ENCODE results near the gene PHOSPHO2. TPM values are rescaled to one million over a fixed set of nuclear protein-coding genes. Genes with fewer than 3 reads are reported as not detected.
A peak's percentile ranks its signal among the peaks of the same experiment; 100 is the strongest.

The PHOSPHO2 gene
- total and polyA plus RNA-seq, 5 donors from 2014 or later: 2.2 to 5.5 (median 4.4) TPM

DNA sequence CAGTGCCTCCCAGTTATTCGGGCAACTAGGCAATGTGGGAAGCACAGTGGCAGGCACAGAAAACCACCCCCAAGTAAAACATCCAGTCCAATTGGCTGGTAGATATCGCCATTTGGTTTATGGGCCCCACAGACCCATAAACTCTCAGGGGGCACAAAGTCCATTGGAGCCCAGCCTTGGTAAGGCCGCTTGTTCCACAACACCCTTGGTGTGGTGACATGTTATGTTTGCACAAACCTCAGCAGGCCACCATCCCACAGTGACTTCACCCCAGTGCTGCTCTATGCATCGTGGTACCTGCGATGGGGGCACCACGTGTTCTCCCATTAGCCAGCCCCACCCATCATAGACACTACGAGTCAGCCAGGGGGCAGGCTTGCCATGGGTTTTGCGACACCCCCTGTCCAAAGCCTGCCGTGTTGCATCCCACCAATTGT is 18.5 kb downstream of the PHOSPHO2 start:
- H3K27ac Mint-ChIP-seq: no peak overlapping the region
- Histone ChIP-seq H3K4me3 (ENCODE audit: low read depth, low read length) (no peak overlapping the region), H3K27me3 (ENCODE audit: control insufficient read depth, insufficient read depth, low read length) (no peaks in the 10 kb centered on the region), H3K4me1 (ENCODE audit: control insufficient read depth, insufficient read depth, low read length, poor library complexity, severe bottlenecking) (no peaks in the 10 kb centered on the region), H3K36me3 (ENCODE audit: control insufficient read depth, insufficient read depth, low read length) (no peaks in the 10 kb centered on the region), H3K27ac (ENCODE audit: insufficient read depth, low read length, poor library complexity, severe bottlenecking) (no peak overlapping the region), H3K9me3 (ENCODE audit: control insufficient read depth in 2 of 2, low read length in 2 of 2) (no peaks in the 10 kb centered on the region)
- H3K27me3 Mint-ChIP-seq: no peaks in the 10 kb centered on the region
- H3K36me3 Mint-ChIP-seq: no peaks in the 10 kb centered on the region
- H3K4me1 Mint-ChIP-seq: no peaks in the 10 kb centered on the region
- DNase-seq (no peak), ATAC-seq (ENCODE audit: low read depth in 2 of 2) (no peak)
- H3K9me3 Mint-ChIP-seq: peaks cover 0 to 8% (median 0%) of the 10 kb centered on the region in 7 donors
- peak overlapping the region in 1 of 4 donors; percentile 10 for H3K4me3 Mint-ChIP-seq

DNA sequence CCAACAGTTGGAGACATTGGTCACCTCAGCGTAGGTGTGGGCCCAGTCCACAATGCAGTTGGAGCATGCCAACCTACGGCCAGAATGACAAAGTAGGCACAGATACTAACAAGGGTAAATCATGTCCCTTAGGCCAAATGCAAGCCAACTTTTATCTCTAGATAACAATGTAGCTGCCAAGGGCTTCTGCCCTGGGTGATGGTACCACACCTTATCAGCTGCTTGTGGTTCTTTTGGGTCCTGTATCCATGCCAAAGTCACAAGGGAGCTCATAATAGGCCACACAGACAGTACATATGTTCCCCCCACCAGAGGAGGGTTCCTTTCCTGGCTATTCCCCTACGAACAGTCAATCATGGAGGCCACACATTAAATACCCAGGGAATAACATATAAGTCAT is 19.1 kb downstream of the PHOSPHO2 start:
- H3K4me1 Mint-ChIP-seq: no peaks in the 10 kb centered on the region
- Histone ChIP-seq H3K4me1 (ENCODE audit: control insufficient read depth, insufficient read depth, low read length, poor library complexity, severe bottlenecking) (no peaks in the 10 kb centered on the region), H3K36me3 (ENCODE audit: control insufficient read depth, insufficient read depth, low read length) (no peaks in the 10 kb centered on the region), H3K4me3 (ENCODE audit: low read depth, low read length) (no peak overlapping the region), H3K9me3 (ENCODE audit: control insufficient read depth in 2 of 2, low read length in 2 of 2) (no peaks in the 10 kb centered on the region), H3K27ac (ENCODE audit: insufficient read depth, low read length, poor library complexity, severe bottlenecking) (no peak overlapping the region), H3K27me3 (ENCODE audit: control insufficient read depth, insufficient read depth, low read length) (no peaks in the 10 kb centered on the region)
- no peak overlapping the region for H3K27ac Mint-ChIP-seq
- no peaks in the 10 kb centered on the region for H3K27me3 Mint-ChIP-seq
- no peak for DNase-seq
- H3K4me3 Mint-ChIP-seq: no peak overlapping the region
- no peak for ATAC-seq (ENCODE audit: low read depth in 2 of 2)
- peaks cover 0 to 8% (median 0%) of the 10 kb centered on the region in 7 donors for H3K9me3 Mint-ChIP-seq
- no peaks in the 10 kb centered on the region for H3K36me3 Mint-ChIP-seq

DNA sequence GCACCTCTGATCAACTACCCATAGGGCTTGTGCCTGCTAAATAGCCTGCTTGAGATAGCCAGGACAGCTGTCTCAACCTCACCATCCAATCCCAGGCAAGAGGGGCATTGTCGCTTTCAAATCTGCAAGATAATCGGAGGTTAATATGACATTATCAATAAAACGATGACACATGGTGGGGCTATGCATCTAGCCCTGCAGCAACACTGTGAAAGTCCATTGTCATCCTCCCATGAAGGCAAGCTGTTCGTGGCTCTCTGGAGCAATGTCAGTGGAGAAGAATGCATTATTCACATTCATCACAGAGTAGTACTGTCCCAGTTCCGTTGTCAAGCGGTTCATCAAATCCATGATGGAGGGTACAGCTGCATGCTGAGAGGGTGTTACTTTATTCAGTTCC is 20.4 kb downstream of the PHOSPHO2 start:
- H3K36me3 ChIP-seq (ENCODE audit: control insufficient read depth, insufficient read depth, low read length): no peaks in the 10 kb centered on the region
- Mint-ChIP-seq H3K27me3 (no peaks in the 10 kb centered on the region), H3K36me3 (no peaks in the 10 kb centered on the region), H3K27ac (no peak overlapping the region), H3K4me3 (no peak overlapping the region), H3K9me3 (peaks cover 0 to 8% (median 0%) of the 10 kb centered on the region in 7 donors), H3K4me1 (no peaks in the 10 kb centered on the region)
- H3K27me3 ChIP-seq (ENCODE audit: control insufficient read depth, insufficient read depth, low read length): no peaks in the 10 kb centered on the region
- no peak for DNase-seq
- no peak overlapping the region for H3K4me3 ChIP-seq (ENCODE audit: low read depth, low read length)
- ATAC-seq (ENCODE audit: low read depth in 2 of 2): no peak
- H3K9me3 ChIP-seq (ENCODE audit: control insufficient read depth in 2 of 2, low read length in 2 of 2): no peaks in the 10 kb centered on the region
- no peak overlapping the region for H3K27ac ChIP-seq (ENCODE audit: insufficient read depth, low read length, poor library complexity, severe bottlenecking)
- H3K4me1 ChIP-seq (ENCODE audit: control insufficient read depth, insufficient read depth, low read length, poor library complexity, severe bottlenecking): no peaks in the 10 kb centered on the region

DNA sequence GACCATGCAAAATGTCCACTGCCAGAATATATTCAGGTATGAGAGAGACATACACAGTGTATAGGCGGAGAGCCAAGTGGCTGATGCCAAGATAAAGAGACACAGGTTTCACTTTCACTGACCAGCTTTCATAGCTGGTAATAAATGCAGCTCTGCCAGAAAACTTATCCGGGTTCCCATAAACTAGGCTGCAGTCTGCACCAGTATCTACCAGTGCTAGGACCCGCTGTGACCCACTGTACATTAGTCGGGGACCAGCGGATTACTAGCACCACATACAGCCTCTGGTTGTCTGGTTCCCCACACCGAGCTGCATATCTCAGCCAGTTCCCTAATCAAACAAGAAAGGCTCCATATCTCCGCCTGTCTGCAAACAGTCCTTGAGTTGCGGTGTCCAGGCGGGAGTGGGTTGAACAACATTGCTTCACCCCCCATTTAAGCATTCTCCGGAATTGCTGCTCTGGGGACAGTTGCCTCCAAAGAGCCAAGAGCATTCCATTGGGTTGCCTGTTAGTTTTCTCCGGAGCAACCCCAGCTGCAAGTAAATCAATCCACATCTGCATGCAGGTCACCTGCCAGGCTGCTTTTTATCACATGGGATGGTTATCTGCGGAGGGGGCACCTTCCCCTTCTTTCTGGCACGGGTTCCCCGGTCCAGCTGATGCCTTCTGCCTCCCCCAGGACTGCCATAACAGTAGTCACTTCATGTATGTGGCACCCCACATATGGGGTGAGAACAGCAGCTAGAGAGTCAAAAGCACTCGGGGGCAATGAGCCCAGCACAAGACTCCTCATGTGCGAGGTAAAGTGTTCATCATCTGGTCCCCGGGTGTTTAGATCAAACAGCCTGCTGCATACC is 21.3 kb downstream of the PHOSPHO2 start:
- Mint-ChIP-seq H3K4me1 (no peaks in the 10 kb centered on the region), H3K36me3 (no peaks in the 10 kb centered on the region), H3K4me3 (no peak overlapping the region), H3K27ac (no peak overlapping the region), H3K27me3 (no peaks in the 10 kb centered on the region), H3K9me3 (peaks cover 0 to 8% (median 0%) of the 10 kb centered on the region in 7 donors)
- Histone ChIP-seq H3K27me3 (ENCODE audit: control insufficient read depth, insufficient read depth, low read length) (no peaks in the 10 kb centered on the region), H3K4me1 (ENCODE audit: control insufficient read depth, insufficient read depth, low read length, poor library complexity, severe bottlenecking) (no peaks in the 10 kb centered on the region), H3K4me3 (ENCODE audit: low read depth, low read length) (no peak overlapping the region), H3K27ac (ENCODE audit: insufficient read depth, low read length, poor library complexity, severe bottlenecking) (no peak overlapping the region), H3K36me3 (ENCODE audit: control insufficient read depth, insufficient read depth, low read length) (no peaks in the 10 kb centered on the region), H3K9me3 (ENCODE audit: control insufficient read depth in 2 of 2, low read length in 2 of 2) (no peaks in the 10 kb centered on the region)
- no peak for DNase-seq
- ATAC-seq (ENCODE audit: low read depth in 2 of 2): no peak

DNA sequence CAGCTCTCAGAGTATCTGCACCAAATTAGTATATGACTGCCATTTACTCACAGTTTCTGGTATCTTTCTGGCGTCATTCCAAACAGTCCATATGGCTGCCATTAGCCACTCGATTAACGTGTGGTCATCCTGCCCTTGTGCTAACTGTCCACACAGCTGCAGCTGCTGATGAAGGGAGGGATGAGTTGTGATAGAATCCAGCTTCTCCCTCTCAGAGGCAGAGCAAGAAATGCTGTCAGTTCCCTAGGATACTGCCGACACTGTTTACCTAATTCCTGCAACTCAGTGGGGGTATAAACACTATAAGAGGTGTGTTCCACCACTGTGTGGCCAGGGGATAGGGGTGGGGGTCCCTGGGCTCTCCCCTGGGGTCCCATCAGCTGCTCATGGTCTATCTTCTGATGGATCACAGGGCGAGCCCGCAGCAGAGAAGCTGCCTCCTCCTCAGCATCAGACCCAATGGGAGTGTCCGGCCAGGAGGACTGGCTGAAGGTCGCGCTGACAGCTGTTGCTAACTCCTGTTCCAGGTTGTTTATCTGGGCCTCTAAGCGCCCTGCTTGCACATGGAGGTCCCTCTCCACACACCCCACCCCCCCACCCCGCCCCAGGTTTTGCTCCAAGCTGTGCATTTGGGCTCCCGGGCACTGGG is 22.1 kb downstream of the PHOSPHO2 start:
- no peak overlapping the region for H3K27ac Mint-ChIP-seq
- no peak overlapping the region for H3K4me3 Mint-ChIP-seq
- H3K27me3 Mint-ChIP-seq: no peaks in the 10 kb centered on the region
- Histone ChIP-seq H3K4me3 (ENCODE audit: low read depth, low read length) (no peak overlapping the region), H3K27me3 (ENCODE audit: control insufficient read depth, insufficient read depth, low read length) (no peaks in the 10 kb centered on the region), H3K36me3 (ENCODE audit: control insufficient read depth, insufficient read depth, low read length) (no peaks in the 10 kb centered on the region), H3K9me3 (ENCODE audit: control insufficient read depth in 2 of 2, low read length in 2 of 2) (no peaks in the 10 kb centered on the region), H3K27ac (ENCODE audit: insufficient read depth, low read length, poor library complexity, severe bottlenecking) (no peak overlapping the region), H3K4me1 (ENCODE audit: control insufficient read depth, insufficient read depth, low read length, poor library complexity, severe bottlenecking) (no peaks in the 10 kb centered on the region)
- ATAC-seq (ENCODE audit: low read depth in 2 of 2) (no peak), DNase-seq (no peak)
- no peaks in the 10 kb centered on the region for H3K36me3 Mint-ChIP-seq
- H3K4me1 Mint-ChIP-seq: no peaks in the 10 kb centered on the region
- H3K9me3 Mint-ChIP-seq: peaks cover 0 to 7% (median 0%) of the 10 kb centered on the region in 7 donors

DNA sequence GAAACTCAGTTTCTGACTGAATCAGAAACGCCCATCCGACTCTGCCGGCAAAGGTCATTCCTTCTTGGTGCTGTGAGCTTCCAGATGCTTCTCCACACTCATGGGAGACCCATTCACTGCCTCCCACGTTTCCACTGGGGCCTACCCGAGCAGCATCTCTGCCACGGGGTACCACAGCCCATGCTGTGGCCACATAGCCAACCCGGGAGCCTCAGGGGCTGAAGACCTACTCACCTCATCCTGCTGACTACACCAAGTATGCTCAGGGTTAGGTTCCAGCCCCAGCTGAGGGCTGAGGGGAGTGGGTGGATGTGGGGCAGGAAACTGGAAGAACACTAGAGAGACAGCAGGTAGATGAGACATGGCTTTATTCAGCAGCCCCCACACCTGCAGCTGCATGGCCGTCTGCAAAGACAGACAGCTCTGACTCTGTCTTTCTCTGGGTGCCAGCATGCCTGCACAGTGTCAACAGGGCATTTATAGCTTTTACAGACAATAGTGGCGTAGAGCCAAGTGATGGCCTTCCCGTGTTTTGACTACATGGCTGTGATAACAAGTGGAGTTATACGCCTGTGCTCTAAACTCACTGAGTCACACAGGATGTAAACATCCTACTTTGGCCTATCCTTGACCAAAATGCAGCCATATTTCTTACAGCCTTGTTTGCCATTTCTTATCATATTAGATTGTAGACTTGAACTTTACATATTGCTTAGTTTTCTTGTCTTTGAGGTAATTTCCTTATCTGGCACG is 22.8 kb downstream of the PHOSPHO2 start:
- H3K27me3 Mint-ChIP-seq: no peaks in the 10 kb centered on the region
- no peaks in the 10 kb centered on the region for H3K4me1 Mint-ChIP-seq
- H3K27me3 ChIP-seq (ENCODE audit: control insufficient read depth, insufficient read depth, low read length): no peaks in the 10 kb centered on the region
- H3K27ac ChIP-seq (ENCODE audit: insufficient read depth, low read length, poor library complexity, severe bottlenecking): no peak overlapping the region
- H3K9me3 ChIP-seq (ENCODE audit: control insufficient read depth in 2 of 2, low read length in 2 of 2): no peaks in the 10 kb centered on the region
- no peak overlapping the region for H3K4me3 ChIP-seq (ENCODE audit: low read depth, low read length)
- no peak for ATAC-seq (ENCODE audit: low read depth in 2 of 2)
- no peak for DNase-seq
- H3K4me1 ChIP-seq (ENCODE audit: control insufficient read depth, insufficient read depth, low read length, poor library complexity, severe bottlenecking): no peaks in the 10 kb centered on the region
- H3K36me3 Mint-ChIP-seq: no peaks in the 10 kb centered on the region
- no peaks in the 10 kb centered on the region for H3K36me3 ChIP-seq (ENCODE audit: control insufficient read depth, insufficient read depth, low read length)
- no peak overlapping the region for H3K4me3 Mint-ChIP-seq
- H3K9me3 Mint-ChIP-seq: peaks cover 0 to 1% (median 0%) of the 10 kb centered on the region in 7 donors
- H3K27ac Mint-ChIP-seq: no peak overlapping the region

DNA sequence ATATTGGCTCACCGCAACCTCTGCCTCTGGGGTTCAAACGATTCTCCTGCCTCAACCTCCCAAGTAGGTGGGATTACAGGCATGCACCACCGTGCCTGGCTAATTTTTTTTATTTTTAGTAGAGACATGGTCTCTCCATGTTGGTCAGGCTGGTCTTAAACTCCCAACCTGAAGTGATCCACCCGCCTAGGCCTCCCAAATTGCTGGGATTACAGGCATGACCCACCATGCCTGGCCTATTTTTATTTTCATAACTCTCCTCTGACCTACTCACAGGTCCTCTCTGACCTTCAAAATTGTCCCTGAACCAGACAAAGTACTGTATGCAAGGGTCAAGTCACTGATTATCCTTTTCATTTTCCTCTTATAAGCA is 23.4 kb downstream of the PHOSPHO2 start:
- ATAC-seq (ENCODE audit: low read depth in 2 of 2): no peak

More for the DNA sequence above, 23.4 kb downstream of the PHOSPHO2 start:
- Histone ChIP-seq H3K27me3 (ENCODE audit: control insufficient read depth, insufficient read depth, low read length) (no peaks in the 10 kb centered on the region), H3K27ac (ENCODE audit: insufficient read depth, low read length, poor library complexity, severe bottlenecking) (no peak overlapping the region), H3K4me1 (ENCODE audit: control insufficient read depth, insufficient read depth, low read length, poor library complexity, severe bottlenecking) (no peaks in the 10 kb centered on the region), H3K36me3 (ENCODE audit: control insufficient read depth, insufficient read depth, low read length) (no peaks in the 10 kb centered on the region), H3K4me3 (ENCODE audit: low read depth, low read length) (no peak overlapping the region), H3K9me3 (ENCODE audit: control insufficient read depth in 2 of 2, low read length in 2 of 2) (no peaks in the 10 kb centered on the region)
- no peak for DNase-seq
- no peak overlapping the region for H3K4me3 Mint-ChIP-seq
- H3K9me3 Mint-ChIP-seq: peaks cover 0 to 1% (median 0%) of the 10 kb centered on the region in 7 donors
- H3K4me1 Mint-ChIP-seq: no peaks in the 10 kb centered on the region
- H3K27me3 Mint-ChIP-seq: peaks cover 1% of the 10 kb centered on the region
- no peak overlapping the region for H3K27ac Mint-ChIP-seq
- no peaks in the 10 kb centered on the region for H3K36me3 Mint-ChIP-seq

Measured in CD4-positive, CD25-positive, alpha-beta regulatory T cell (primary cell).